ENCODE data around the gene UBFD1. TPM values are rescaled to one million over a fixed set of nuclear protein-coding genes. Genes with fewer than 3 reads are reported as not detected.
"Not testable (repeated sequence)": the region's sequence is repeated elsewhere in the genome, so short reads cannot be mapped to it uniquely, and the experiment has no call there.

Gene UBFD1
- polyA plus RNA-seq, 3 donors, result 8.0 to 8.9 (median 8.0) TPM

DNA sequence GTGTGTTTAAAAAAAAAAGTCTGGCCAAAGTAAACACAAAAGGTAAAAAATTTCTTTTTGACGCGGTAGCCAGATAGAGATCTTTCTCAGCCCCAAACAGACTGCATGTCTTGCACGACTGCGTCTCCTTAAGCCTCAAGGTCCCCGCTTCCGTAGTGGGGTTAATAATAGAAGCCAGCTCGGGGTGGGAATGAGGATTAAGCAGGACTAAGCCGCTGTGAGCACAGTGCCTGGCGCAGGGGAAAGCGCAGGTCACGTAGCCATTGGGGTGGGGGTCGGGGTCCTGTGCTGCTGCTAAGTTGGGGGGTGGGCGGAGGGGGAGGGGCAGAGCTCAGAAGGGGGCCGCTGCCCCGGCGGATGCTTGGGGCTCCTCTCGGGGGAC is 47.8 kb upstream of the UBFD1 start:
- Histone ChIP-seq H2AFZ (ENCODE audit: insufficient read depth, low read depth, low read length, poor library complexity, severe bottlenecking) (no peak overlapping the region), H3K27ac (ENCODE audit: low read depth in 1 of 2, low read length in 2 of 2) (peak overlapping the region; percentile 20 to 85), H3K27me3 (ENCODE audit: control insufficient read depth in 2 of 2, insufficient read depth in 2 of 2, low read length in 2 of 2) (no peaks in the 10 kb centered on the region), H3K9ac (ENCODE audit: insufficient read depth, low read length, poor library complexity, severe bottlenecking) (peak overlapping the region; percentile 84), H3K4me2 (replicated peaks; ENCODE audit: extremely low read depth, low read length, poor library complexity, severe bottlenecking) (peak overlapping the region; percentile 83), H3K36me3 (replicated peaks in 1 of 2; ENCODE audit: control insufficient read depth in 1 of 2, insufficient read depth in 2 of 2, low read length in 2 of 2) (peaks cover 0 to 5% of the 10 kb centered on the region in 2 donors), H3K79me2 (ENCODE audit: insufficient read depth, low read length) (peaks cover 62% of the 10 kb centered on the region), H3K4me1 (ENCODE audit: control insufficient read depth in 1 of 2, insufficient read depth in 2 of 2, low read length in 2 of 2) (peaks cover 48 to 51% of the 10 kb centered on the region in 2 donors), H3K9me3 (replicated peaks in 1 of 2; ENCODE audit: control insufficient read depth in 1 of 2, insufficient read depth in 1 of 2, low read length in 2 of 2) (no peaks in the 10 kb centered on the region), H4K20me1 (ENCODE audit: insufficient read depth, low read length) (peaks cover 51% of the 10 kb centered on the region), H3K4me3 (replicated peaks in 1 of 3; ENCODE audit: low read depth in 2 of 3, low read length in 3 of 3) (peak overlapping the region; percentile 51 to 98 (median 94))
- Mint-ChIP-seq H3K9me3 (peaks cover 0 to 2% (median 0%) of the 10 kb centered on the region in 7 donors), H3K4me3 (peak overlapping the region; percentile 97 to 98), H3K36me3 (peaks cover 11 to 18% of the 10 kb centered on the region in 2 donors), H3K27ac (peak overlapping the region; percentile 28 to 95 (median 89)), H3K27me3 (ENCODE audit: low read depth in 3 of 3) (peaks cover 0 to 4% (median 0%) of the 10 kb centered on the region in 3 donors), H3K4me1 (peaks cover 48% of the 10 kb centered on the region)
- 0% methylated on average over 10 of the region's 17 CpGs for WGBS (ENCODE audit: insufficient coverage)
- no peak for DNase-seq
- intact Hi-C loops (cut with micrococcal nuclease), result loop anchor here (10.0 kb wide), 2 partner anchors 55 to 135 kb away; partner anchors contain the start of genes COG7 (in 1 of the 2), DCTN5 (in 1 of the 2) and PALB2 (in 1 of the 2)
- TF ChIP-seq, protein P1, sequence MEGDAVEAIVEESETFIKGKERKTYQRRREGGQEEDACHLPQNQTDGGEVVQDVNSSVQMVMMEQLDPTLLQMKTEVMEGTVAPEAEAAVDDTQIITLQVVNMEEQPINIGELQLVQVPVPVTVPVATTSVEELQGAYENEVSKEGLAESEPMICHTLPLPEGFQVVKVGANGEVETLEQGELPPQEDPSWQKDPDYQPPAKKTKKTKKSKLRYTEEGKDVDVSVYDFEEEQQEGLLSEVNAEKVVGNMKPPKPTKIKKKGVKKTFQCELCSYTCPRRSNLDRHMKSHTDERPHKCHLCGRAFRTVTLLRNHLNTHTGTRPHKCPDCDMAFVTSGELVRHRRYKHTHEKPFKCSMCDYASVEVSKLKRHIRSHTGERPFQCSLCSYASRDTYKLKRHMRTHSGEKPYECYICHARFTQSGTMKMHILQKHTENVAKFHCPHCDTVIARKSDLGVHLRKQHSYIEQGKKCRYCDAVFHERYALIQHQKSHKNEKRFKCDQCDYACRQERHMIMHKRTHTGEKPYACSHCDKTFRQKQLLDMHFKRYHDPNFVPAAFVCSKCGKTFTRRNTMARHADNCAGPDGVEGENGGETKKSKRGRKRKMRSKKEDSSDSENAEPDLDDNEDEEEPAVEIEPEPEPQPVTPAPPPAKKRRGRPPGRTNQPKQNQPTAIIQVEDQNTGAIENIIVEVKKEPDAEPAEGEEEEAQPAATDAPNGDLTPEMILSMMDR (IDR thresholded peaks at IDR 0.05), result no peak

DNA sequence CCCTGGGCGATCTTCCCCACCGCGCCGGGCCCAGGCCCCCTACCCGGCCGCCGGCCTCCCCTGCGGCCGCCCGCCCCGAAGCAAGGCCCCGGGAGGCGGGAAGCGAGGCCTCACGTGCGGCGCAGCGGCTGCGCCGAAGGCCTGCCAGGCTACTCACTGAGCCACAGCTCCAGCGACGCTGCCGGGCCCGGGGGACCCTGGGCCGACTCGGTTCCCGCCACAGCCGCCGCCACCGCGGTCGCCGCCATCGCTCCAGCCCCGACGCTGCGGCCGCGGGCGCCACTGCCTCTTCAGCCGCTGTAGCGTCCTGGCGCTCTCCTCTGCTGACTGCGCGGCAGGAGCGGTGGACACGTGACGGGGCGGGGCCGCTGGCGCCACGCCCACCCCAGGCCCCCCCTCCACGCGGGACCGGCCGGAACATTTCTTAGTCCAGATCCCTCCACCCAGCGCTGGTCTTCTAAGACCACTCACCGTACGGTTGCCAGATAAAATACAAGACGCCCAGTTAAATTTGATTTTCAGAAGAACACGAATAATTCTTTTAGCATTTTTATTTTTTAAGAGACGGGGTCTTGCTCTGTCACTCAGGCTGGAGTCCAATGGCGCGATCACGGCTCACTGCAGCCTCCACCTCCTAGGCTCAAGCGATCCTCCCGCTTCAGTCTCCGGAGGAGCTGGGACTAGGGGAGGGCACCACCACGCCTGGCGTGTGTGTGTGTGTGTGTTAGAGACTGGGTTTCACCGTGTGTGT is 47.2 kb upstream of the UBFD1 start, which contains the start of gene GGA2:
TSS of gene GGA2 (minus strand) at position 331 of the 751 bp plus-strand sequence. CDS start at position 248, 83 bp downstream.
- Histone ChIP-seq H3K79me2 (ENCODE audit: insufficient read depth, low read length) (peaks cover 56% of the 10 kb centered on the region), H3K9ac (ENCODE audit: insufficient read depth, low read length, poor library complexity, severe bottlenecking) (peak within 1 kb of the TSS; percentile 84), H3K27ac (ENCODE audit: low read depth in 1 of 2, low read length in 2 of 2) (peak within 1 kb of the TSS; percentile 23 to 85), H3K9me3 (replicated peaks in 1 of 2; ENCODE audit: control insufficient read depth in 1 of 2, insufficient read depth in 1 of 2, low read length in 2 of 2) (no peaks in the 10 kb centered on the region), H3K4me1 (ENCODE audit: control insufficient read depth in 1 of 2, insufficient read depth in 2 of 2, low read length in 2 of 2) (peaks cover 43 to 46% of the 10 kb centered on the region in 2 donors), H4K20me1 (ENCODE audit: insufficient read depth, low read length) (peaks cover 46% of the 10 kb centered on the region), H3K27me3 (ENCODE audit: control insufficient read depth in 2 of 2, insufficient read depth in 2 of 2, low read length in 2 of 2) (no peaks in the 10 kb centered on the region), H2AFZ (ENCODE audit: insufficient read depth, low read depth, low read length, poor library complexity, severe bottlenecking) (peak within 1 kb of the TSS; percentile 95), H3K4me2 (replicated peaks; ENCODE audit: extremely low read depth, low read length, poor library complexity, severe bottlenecking) (peak within 1 kb of the TSS; percentile 83), H3K4me3 (replicated peaks in 1 of 3; ENCODE audit: low read depth in 2 of 3, low read length in 3 of 3) (peak within 1 kb of the TSS; percentile 59 to 98 (median 94)), H3K36me3 (replicated peaks in 1 of 2; ENCODE audit: control insufficient read depth in 1 of 2, insufficient read depth in 2 of 2, low read length in 2 of 2) (peaks cover 0 to 5% of the 10 kb centered on the region in 2 donors)
- intact Hi-C loops (cut with micrococcal nuclease), result loop anchor here in 1 of 2 donors (10.0 kb wide), 1 partner anchor 134 kb away; the partner anchor contains the start of genes DCTN5 and PALB2
- peak within 1 kb of the TSS; percentile 97 to 98 for H3K4me3 Mint-ChIP-seq
- peaks cover 11 to 16% of the 10 kb centered on the region in 2 donors for H3K36me3 Mint-ChIP-seq
- H3K27me3 Mint-ChIP-seq (ENCODE audit: low read depth in 3 of 3), result peaks cover 0 to 4% (median 0%) of the 10 kb centered on the region in 3 donors
- peaks cover 42% of the 10 kb centered on the region for H3K4me1 Mint-ChIP-seq
- TF ChIP-seq, protein P1 (IDR thresholded peaks at IDR 0.05), result no peak
- peak within 1 kb of the TSS; percentile 79 to 95 (median 89) for H3K27ac Mint-ChIP-seq
- DNase-seq, result peak; percentile 78 to 81 (median 80)
- WGBS (ENCODE audit: insufficient coverage), result under 1% methylated on average over 67 of the region's 71 CpGs
- H3K9me3 Mint-ChIP-seq, result peaks cover 0 to 2% (median 0%) of the 10 kb centered on the region in 7 donors

DNA sequence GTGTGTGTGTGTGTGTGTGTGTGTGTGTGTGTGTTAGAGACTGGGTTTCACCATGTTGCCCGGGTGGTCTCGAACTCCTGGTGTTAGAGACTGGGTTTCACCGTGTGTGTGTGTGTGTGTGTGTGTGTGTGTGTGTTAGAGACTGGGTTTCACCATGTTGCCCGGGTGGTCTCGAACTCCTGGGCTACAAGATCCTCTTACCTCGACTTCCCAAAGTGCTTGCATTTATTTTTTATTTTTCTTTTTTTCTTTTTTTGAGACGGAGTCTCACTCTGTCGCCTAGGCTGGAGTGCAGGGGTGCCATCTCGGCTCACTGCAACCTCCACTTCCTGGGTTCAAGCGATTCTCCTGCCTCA is 46.6 kb upstream of the UBFD1 start:
- DNase-seq; H3K9me3 Mint-ChIP-seq; H3K36me3 ChIP-seq (replicated peaks in 1 of 2; ENCODE audit: control insufficient read depth in 1 of 2, insufficient read depth in 2 of 2, low read length in 2 of 2); H3K27me3 ChIP-seq (ENCODE audit: control insufficient read depth in 2 of 2, insufficient read depth in 2 of 2, low read length in 2 of 2); H3K27me3 Mint-ChIP-seq (ENCODE audit: low read depth in 3 of 3); H3K9me3 ChIP-seq (replicated peaks in 1 of 2; ENCODE audit: control insufficient read depth in 1 of 2, insufficient read depth in 1 of 2, low read length in 2 of 2): not testable (repeated sequence)
- Histone ChIP-seq H4K20me1 (ENCODE audit: insufficient read depth, low read length) (peaks cover 40% of the 10 kb centered on the region), H3K4me2 (replicated peaks; ENCODE audit: extremely low read depth, low read length, poor library complexity, severe bottlenecking) (peak overlapping the region; percentile 83), H3K4me3 (replicated peaks in 1 of 3; ENCODE audit: low read depth in 2 of 3, low read length in 3 of 3) (peak overlapping the region; percentile 59 to 98 (median 94)), H3K9ac (ENCODE audit: insufficient read depth, low read length, poor library complexity, severe bottlenecking) (peak overlapping the region; percentile 84), H3K27ac (ENCODE audit: low read depth in 1 of 2, low read length in 2 of 2) (peak overlapping the region in 1 of 2 donors; percentile 85), H2AFZ (ENCODE audit: insufficient read depth, low read depth, low read length, poor library complexity, severe bottlenecking) (peak overlapping the region; percentile 95), H3K4me1 (ENCODE audit: control insufficient read depth in 1 of 2, insufficient read depth in 2 of 2, low read length in 2 of 2) (peaks cover 37 to 40% of the 10 kb centered on the region in 2 donors), H3K79me2 (ENCODE audit: insufficient read depth, low read length) (peaks cover 51% of the 10 kb centered on the region)
- WGBS (ENCODE audit: insufficient coverage), result 70% methylated on average over 4 of the region's 10 CpGs
- peaks cover 11 to 16% of the 10 kb centered on the region in 2 donors for H3K36me3 Mint-ChIP-seq
- intact Hi-C loops (cut with micrococcal nuclease), result loop anchor here in 1 of 2 donors (10.0 kb wide), 1 partner anchor 134 kb away; the partner anchor contains the start of genes DCTN5 and PALB2
- H3K4me3 Mint-ChIP-seq, result peak overlapping the region; percentile 85 to 92
- peak overlapping the region; percentile 57 to 94 (median 88) for H3K27ac Mint-ChIP-seq
- H3K4me1 Mint-ChIP-seq, result peaks cover 37% of the 10 kb centered on the region
